ENCODE data around the gene RXRA.

- TF ChIP-seq CTCF (IDR thresholded peaks at IDR 0.05) (no peak), POLR2A (IDR thresholded peaks at IDR 0.05) (no peak)
Measured at GRCh38 chr9:134381671-134382516, 55.6 kb downstream of the RXRA start.
